Mesenchymal stem cell (in vitro differentiated cells and primary cell): Measurements from ENCODE around the gene EPS8L3.

Source experiments
- DNase-seq: peaks from one replicate; pipeline ENCODE4 v3.0.0-alpha.2; 2013
- H2AFZ ChIP-seq: one replicate; pipeline ENCODE4 v1.6.1; 2013; ENCODE audit warnings: low read depth, mild to moderate bottlenecking, control low read depth, inconsistent platforms, low read length, moderate library complexity
- H2AK5ac ChIP-seq: 2 replicates; pipeline ENCODE4 v1.6.1; 2013; ENCODE audit warnings: low read length, moderate library complexity, mild to moderate bottlenecking, inconsistent platforms; ENCODE audit not compliant: severe bottlenecking
- H2BK120ac ChIP-seq: one replicate; pipeline ENCODE4 v1.6.1; 2013; ENCODE audit warnings: low read depth, mild to moderate bottlenecking, inconsistent platforms, low read length, moderate library complexity
- H2BK12ac ChIP-seq, 2 experiments: one replicate each; pipeline ENCODE4 v1.6.1; 2013; ENCODE audit warnings: inconsistent platforms in 2 of 2, low read length in 2 of 2, mild to moderate bottlenecking in 2 of 2, moderate library complexity in 2 of 2, control low read depth in 1 of 2
- H2BK15ac ChIP-seq: one replicate; pipeline ENCODE4 v1.6.1; 2013; ENCODE audit warnings: mild to moderate bottlenecking, low read depth, inconsistent platforms; ENCODE audit not compliant: poor library complexity, severe bottlenecking
- H2BK5ac ChIP-seq: 2 replicates; pipeline ENCODE4 v1.6.1; 2013; ENCODE audit warnings: low read depth, mild to moderate bottlenecking, low read length, control low read depth, inconsistent platforms; ENCODE audit not compliant: poor library complexity, severe bottlenecking
- H3K14ac ChIP-seq, 2 experiments: one replicate each; pipeline ENCODE4 v1.6.1; 2013; ENCODE audit warnings: inconsistent platforms in 2 of 2, low read length in 2 of 2, control low read depth in 1 of 2, mild to moderate bottlenecking in 1 of 2, moderate library complexity in 1 of 2
- H3K18ac ChIP-seq, 2 experiments: one replicate each; pipeline ENCODE4 v1.6.1; 2013; ENCODE audit warnings: inconsistent platforms in 2 of 2, low read length in 2 of 2, control low read depth in 1 of 2, low read depth in 1 of 2, mild to moderate bottlenecking in 1 of 2
- H3K23ac ChIP-seq, 2 experiments: one replicate each; pipeline ENCODE4 v1.6.1; 2013; ENCODE audit warnings: inconsistent platforms in 2 of 2, low read length in 2 of 2, mild to moderate bottlenecking in 2 of 2, moderate library complexity in 2 of 2, control low read depth in 1 of 2
- H3K27ac ChIP-seq: 2 replicates; pipeline ENCODE4 v1.5.1; 2013; ENCODE audit warnings: mild to moderate bottlenecking, moderate library complexity, low read length, control low read depth, inconsistent platforms; ENCODE audit not compliant: poor library complexity, severe bottlenecking
- H3K27me3 ChIP-seq, 2 experiments: 2 replicates each; pipeline versions ENCODE4 v1.6.1 to v1.7.0; 2013; ENCODE audit warnings: low read length in 2 of 2, mild to moderate bottlenecking in 2 of 2, moderate library complexity in 2 of 2, control low read depth in 1 of 2, inconsistent platforms in 1 of 2; ENCODE audit not compliant: control insufficient read depth in 1 of 2, insufficient read depth in 1 of 2
- H3K36me3 ChIP-seq, 2 experiments: 2 replicates each; pipeline versions ENCODE4 v1.6.1 to v1.7.0; 2013; ENCODE audit warnings: low read length in 2 of 2, control low read depth in 1 of 2, inconsistent platforms in 1 of 2, low read depth in 1 of 2, mild to moderate bottlenecking in 1 of 2; ENCODE audit not compliant: insufficient read depth in 2 of 2, control insufficient read depth in 1 of 2
- H3K4ac ChIP-seq, 2 experiments: one replicate each; pipeline ENCODE4 v1.6.1; 2013; ENCODE audit warnings: inconsistent platforms in 2 of 2, low read length in 2 of 2, mild to moderate bottlenecking in 2 of 2, moderate library complexity in 2 of 2, control low read depth in 1 of 2, low read depth in 1 of 2
- H3K4me1 ChIP-seq: 2 replicates; pipeline ENCODE4 v1.6.1; 2013; ENCODE audit warnings: low read depth, low read length, control low read depth; ENCODE audit not compliant: control insufficient read depth, insufficient read depth
- H3K4me2 ChIP-seq: 2 replicates; pipeline ENCODE4 v1.6.1; 2013; ENCODE audit warnings: low read length, mild to moderate bottlenecking, inconsistent platforms; ENCODE audit not compliant: poor library complexity, severe bottlenecking
- H3K4me3 ChIP-seq, 2 experiments: 2 replicates each; pipeline versions ENCODE4 v1.5.1 to v1.7.0; 2013; ENCODE audit warnings: low read length in 2 of 2, mild to moderate bottlenecking in 2 of 2, control low read depth in 1 of 2, low read depth in 1 of 2; ENCODE audit not compliant: insufficient read depth in 1 of 2
- H3K79me1 ChIP-seq: replicated peaks from 2 replicates; pipeline ENCODE4 v1.6.1; 2013; ENCODE audit warnings: mild to moderate bottlenecking, control low read depth, low read length, inconsistent platforms; ENCODE audit not compliant: poor library complexity, severe bottlenecking
- H3K9ac ChIP-seq: 2 replicates; pipeline ENCODE4 v1.7.0; 2013; ENCODE audit warnings: mild to moderate bottlenecking, low read length, moderate library complexity
- H3K9me3 ChIP-seq: 2 replicates; pipeline ENCODE4 v1.7.0; 2013; ENCODE audit warnings: mild to moderate bottlenecking, low read length; ENCODE audit not compliant: control insufficient read depth
- H4K8ac ChIP-seq: one replicate; pipeline ENCODE4 v1.6.1; 2013; ENCODE audit warnings: inconsistent platforms, mild to moderate bottlenecking, low read length, moderate library complexity
- H4K91ac ChIP-seq: one replicate; pipeline ENCODE4 v1.6.1; 2013; ENCODE audit warnings: mild to moderate bottlenecking, low read length, inconsistent platforms
- WGBS: methylation state at CpG from one replicate; pipeline ENCODE4 v1.1.7; 2013; ENCODE audit warnings: mixed read lengths; 5-methylcytosine and 5-hydroxymethylcytosine counted together

Gene EPS8L3

GRCh38 chr1:109726007-109726406 lies 37.7 kb downstream of the EPS8L3 start:
- Histone ChIP-seq H3K9ac (no peak overlapping the region), H3K23ac (no peak overlapping the region), H3K4me2 (no peak overlapping the region), H3K4me1 (no peaks in the 10 kb centered on the region), H2BK15ac (no peak overlapping the region), H4K8ac (no peak overlapping the region), H3K79me1 (no peaks in the 10 kb centered on the region), H3K27ac (no peak overlapping the region), H2AFZ (no peak overlapping the region), H3K9me3 (peaks cover 3% of the 10 kb centered on the region), H3K4me3 (no peak overlapping the region), H3K18ac (no peak overlapping the region), H3K14ac (no peak overlapping the region), H3K27me3 (no peaks in the 10 kb centered on the region), H4K91ac (no peak overlapping the region), H2AK5ac (no peak overlapping the region), H2BK12ac (no peak overlapping the region), H2BK5ac (no peak overlapping the region), H3K4ac (no peak overlapping the region), H2BK120ac (no peak overlapping the region), H3K36me3 (no peaks in the 10 kb centered on the region)
- WGBS = 90% methylated on average over 1 of the region's 1 CpG
- no peak for DNase-seq

GRCh38 chr1:109725510-109725909 lies 38.2 kb downstream of the EPS8L3 start:
- H3K27ac ChIP-seq = no peak overlapping the region
- H3K36me3 ChIP-seq = no peaks in the 10 kb centered on the region
- H3K4me2 ChIP-seq = no peak overlapping the region
- DNase-seq = no peak
- H2BK15ac ChIP-seq = no peak overlapping the region
- no peak overlapping the region for H3K18ac ChIP-seq
- no peaks in the 10 kb centered on the region for H3K79me1 ChIP-seq
- no peaks in the 10 kb centered on the region for H3K4me1 ChIP-seq
- no peak overlapping the region for H2AK5ac ChIP-seq
- H3K14ac ChIP-seq = no peak overlapping the region
- H2AFZ ChIP-seq = no peak overlapping the region
- H3K9ac ChIP-seq = no peak overlapping the region
- H2BK120ac ChIP-seq = no peak overlapping the region
- H2BK5ac ChIP-seq = no peak overlapping the region
- H4K8ac ChIP-seq = no peak overlapping the region
- no peak overlapping the region for H3K23ac ChIP-seq
- peaks cover 3% of the 10 kb centered on the region for H3K9me3 ChIP-seq
- H3K27me3 ChIP-seq = no peaks in the 10 kb centered on the region
- 86% methylated on average over 4 of the region's 4 CpGs for WGBS
- no peak overlapping the region for H3K4me3 ChIP-seq
- no peak overlapping the region for H4K91ac ChIP-seq
- H3K4ac ChIP-seq = no peak overlapping the region
- H2BK12ac ChIP-seq = no peak overlapping the region

GRCh38 chr1:109724933-109725332 lies 38.8 kb downstream of the EPS8L3 start:
- H2AK5ac ChIP-seq = no peak overlapping the region
- H2AFZ ChIP-seq = no peak overlapping the region
- H2BK120ac ChIP-seq = no peak overlapping the region
- no peak overlapping the region for H4K91ac ChIP-seq
- no peaks in the 10 kb centered on the region for H3K4me1 ChIP-seq
- H3K9me3 ChIP-seq = peaks cover 3% of the 10 kb centered on the region
- DNase-seq = no peak
- no peak overlapping the region for H2BK15ac ChIP-seq
- H3K27me3 ChIP-seq = no peaks in the 10 kb centered on the region
- no peak overlapping the region for H3K27ac ChIP-seq
- no peaks in the 10 kb centered on the region for H3K79me1 ChIP-seq
- no peak overlapping the region for H2BK5ac ChIP-seq
- no peak overlapping the region for H3K14ac ChIP-seq
- no peak overlapping the region for H3K23ac ChIP-seq
- no peak overlapping the region for H2BK12ac ChIP-seq
- H3K4me3 ChIP-seq = no peak overlapping the region
- H3K36me3 ChIP-seq = no peaks in the 10 kb centered on the region
- no peak overlapping the region for H3K18ac ChIP-seq
- WGBS = 96% methylated on average over 3 of the region's 5 CpGs
- H3K4ac ChIP-seq = no peak overlapping the region
- no peak overlapping the region for H3K4me2 ChIP-seq
- H4K8ac ChIP-seq = no peak overlapping the region
- no peak overlapping the region for H3K9ac ChIP-seq

GRCh38 chr1:109722908-109723691 lies 40.6 kb downstream of the EPS8L3 start:
- Histone ChIP-seq H3K27ac (no peak overlapping the region), H3K23ac (no peak overlapping the region), H2AK5ac (no peak overlapping the region), H3K9ac (no peak overlapping the region), H3K14ac (no peak overlapping the region), H3K4me3 (no peak overlapping the region), H2BK5ac (no peak overlapping the region), H3K9me3 (peaks cover 3% of the 10 kb centered on the region), H3K79me1 (no peaks in the 10 kb centered on the region), H3K27me3 (no peaks in the 10 kb centered on the region), H3K4me1 (peaks cover 2% of the 10 kb centered on the region), H4K8ac (no peak overlapping the region), H4K91ac (no peak overlapping the region), H2BK12ac (no peak overlapping the region), H2AFZ (no peak overlapping the region), H2BK120ac (no peak overlapping the region), H3K18ac (no peak overlapping the region), H3K36me3 (no peaks in the 10 kb centered on the region), H2BK15ac (no peak overlapping the region), H3K4ac (no peak overlapping the region), H3K4me2 (no peak overlapping the region)
- peak; percentile 6 for DNase-seq
- 90% methylated on average over 6 of the region's 7 CpGs for WGBS
